Measurements from ENCODE around the gene EDDM13. TPM values are rescaled to one million over a fixed set of nuclear protein-coding genes. Genes with fewer than 3 reads are reported as not detected.
A peak's percentile ranks its signal among the peaks of the same experiment; 100 is the strongest.

Gene EDDM13
- total and polyA plus RNA-seq, 2 of the 8 experiments (the other 6 are each of a cell fraction or from before 2014, with no cell fraction given) = not detected

DNA sequence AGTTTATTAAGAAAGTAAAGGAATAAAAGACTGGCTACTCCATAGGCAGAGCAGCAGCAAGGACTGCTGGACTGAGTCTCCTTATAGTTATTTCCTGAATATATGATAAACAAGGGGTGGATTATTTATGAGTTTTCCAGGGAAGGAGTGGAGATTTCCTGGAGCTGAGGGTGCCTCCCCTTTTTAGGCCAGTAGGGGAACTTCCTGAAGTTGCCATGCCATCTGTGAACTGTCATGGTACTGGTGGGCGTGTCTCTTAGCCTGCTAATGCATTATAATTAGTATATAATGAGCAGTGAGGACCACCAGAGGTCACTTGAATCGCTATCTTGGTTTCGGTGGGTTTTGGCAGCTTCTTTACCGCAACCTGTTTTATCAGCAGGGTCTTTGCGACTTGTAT is 28.6 kb downstream of the EDDM13 start:
- no peaks in the 10 kb centered on the region for H3K79me1 ChIP-seq (ENCODE audit: low read depth, low read length)
- no peak overlapping the region for H3K9ac ChIP-seq (replicated peaks in 1 of 4; ENCODE audit: extremely low read depth in 1 of 4, low read depth in 3 of 4, low read length in 3 of 4)
- H2AFZ ChIP-seq (ENCODE audit: low read length) = no peak overlapping the region
- TF ChIP-seq SIN3A (conservative IDR thresholded peaks at IDR 0.05 in 1 of 2, IDR thresholded peaks at IDR 0.05 in 1 of 2; ENCODE audit: low read depth in 1 of 2, low read length in 2 of 2) (peak; percentile 13 to 52; a peak in 1 of 4 replicates), GABPA (IDR thresholded peaks at IDR 0.05; ENCODE audit: borderline replicate concordance, insufficient read depth, low read length) (no peak)
- TF ChIP-seq, protein P1, sequence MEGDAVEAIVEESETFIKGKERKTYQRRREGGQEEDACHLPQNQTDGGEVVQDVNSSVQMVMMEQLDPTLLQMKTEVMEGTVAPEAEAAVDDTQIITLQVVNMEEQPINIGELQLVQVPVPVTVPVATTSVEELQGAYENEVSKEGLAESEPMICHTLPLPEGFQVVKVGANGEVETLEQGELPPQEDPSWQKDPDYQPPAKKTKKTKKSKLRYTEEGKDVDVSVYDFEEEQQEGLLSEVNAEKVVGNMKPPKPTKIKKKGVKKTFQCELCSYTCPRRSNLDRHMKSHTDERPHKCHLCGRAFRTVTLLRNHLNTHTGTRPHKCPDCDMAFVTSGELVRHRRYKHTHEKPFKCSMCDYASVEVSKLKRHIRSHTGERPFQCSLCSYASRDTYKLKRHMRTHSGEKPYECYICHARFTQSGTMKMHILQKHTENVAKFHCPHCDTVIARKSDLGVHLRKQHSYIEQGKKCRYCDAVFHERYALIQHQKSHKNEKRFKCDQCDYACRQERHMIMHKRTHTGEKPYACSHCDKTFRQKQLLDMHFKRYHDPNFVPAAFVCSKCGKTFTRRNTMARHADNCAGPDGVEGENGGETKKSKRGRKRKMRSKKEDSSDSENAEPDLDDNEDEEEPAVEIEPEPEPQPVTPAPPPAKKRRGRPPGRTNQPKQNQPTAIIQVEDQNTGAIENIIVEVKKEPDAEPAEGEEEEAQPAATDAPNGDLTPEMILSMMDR (IDR thresholded peaks at IDR 0.05; ENCODE audit: control extremely low read depth in 1 of 3, insufficient read depth in 1 of 3, low read depth in 1 of 3, low read length in 3 of 3) = peak in 1 of 3 experiments; percentile 31; a peak in 1 of 4 replicates
- H3K18ac ChIP-seq (ENCODE audit: extremely low read depth, low read length) = no peak overlapping the region
- H3K23ac ChIP-seq (ENCODE audit: insufficient read length) = no peak overlapping the region
- no peaks in the 10 kb centered on the region for H3K27me3 ChIP-seq (replicated peaks in 1 of 4; ENCODE audit: control insufficient read depth in 3 of 4, extremely low read depth in 1 of 4, insufficient read depth in 3 of 4, low read length in 3 of 4)
- no peak overlapping the region for H2BK120ac ChIP-seq (replicated peaks; ENCODE audit: low read depth, low read length)
- H3K9me3 ChIP-seq (ENCODE audit: insufficient read depth in 2 of 2, low read depth in 1 of 2, low read length in 1 of 2) = no peaks in the 10 kb centered on the region
- CTCF ChIA-PET (ENCODE audit: partially characterized antibody) = interaction anchor here (0.7 to 2.0 kb wide), 5 partner anchors 9 to 146 kb away, joined by 3 to 14 read pairs (median 5); no protein-coding TSS in a partner anchor
- no peak overlapping the region for H3K56ac ChIP-seq (replicated peaks; ENCODE audit: insufficient read length, low read depth, low read length)
- no peak overlapping the region for H2BK12ac ChIP-seq (ENCODE audit: low read depth, low read length)
- H2BK20ac ChIP-seq (ENCODE audit: low read length) = no peak overlapping the region
- peaks cover 0 to 2% of the 10 kb centered on the region in 2 experiments for H4K20me1 ChIP-seq (replicated peaks in 1 of 2; ENCODE audit: control insufficient read depth in 1 of 2, insufficient read depth in 2 of 2, low read length in 2 of 2)
- H3K36me3 ChIP-seq (ENCODE audit: control insufficient read depth in 2 of 4, insufficient read depth in 4 of 4, low read length in 3 of 4) = no peaks in the 10 kb centered on the region
- H3K14ac ChIP-seq (ENCODE audit: insufficient read length) = no peak overlapping the region
- FAIRE-seq (no peak), DNase-seq (ENCODE audit: low read depth in 1 of 2, low spot score in 2 of 2) (no peak)
- H2BK5ac ChIP-seq (ENCODE audit: low read depth, low read length) = no peak overlapping the region
- no peaks in the 10 kb centered on the region for H3K23me2 ChIP-seq (ENCODE audit: low read depth, low read length)
- no peak overlapping the region for H3K27ac ChIP-seq (ENCODE audit: low read depth, low read length)
- H3K4me1 ChIP-seq (replicated peaks in 1 of 4; ENCODE audit: control insufficient read depth in 3 of 4, insufficient read depth in 4 of 4, low read length in 3 of 4) = no peaks in the 10 kb centered on the region
- no peak overlapping the region for H2BK15ac ChIP-seq (ENCODE audit: low read length)
- H3K4ac ChIP-seq (replicated peaks; ENCODE audit: insufficient read length, low read depth, low read length) = no peak overlapping the region
- H2AK5ac ChIP-seq (ENCODE audit: low read depth, low read length) = no peak overlapping the region
- 82% methylated on average over 5 of the region's 5 CpGs; no CpG with 5 or more reads in 1 of the 2 experiments for WGBS, 2 experiments (ENCODE audit: extremely low coverage in 1 of 2, insufficient coverage in 1 of 2, insufficient read length in 1 of 2, insufficient replicate concordance in 2 of 2, low coverage in 1 of 2, low lambda C conversion rate in 2 of 2, missing lambda C conversion rate in 1 of 2)
- H4K8ac ChIP-seq (ENCODE audit: extremely low read depth, insufficient read depth, low read length) = no peak overlapping the region
- POLR2A ChIA-PET (ENCODE audit: partially characterized antibody) = no interaction called here
- no peak overlapping the region for H4K5ac ChIP-seq (ENCODE audit: insufficient read length, low read depth, low read length)
- no peak overlapping the region for H3K4me2 ChIP-seq (ENCODE audit: insufficient read depth in 1 of 2, low read depth in 2 of 2, low read length in 2 of 2)
- no peak overlapping the region for H4K91ac ChIP-seq (replicated peaks; ENCODE audit: insufficient read length, low read length)
- no peak overlapping the region for H3K4me3 ChIP-seq (ENCODE audit: extremely low read depth in 1 of 4, insufficient read depth in 2 of 4, low read depth in 3 of 4, low read length in 4 of 4)
- H3K79me2 ChIP-seq (ENCODE audit: control insufficient read depth in 1 of 2, insufficient read depth in 2 of 2, low read length in 2 of 2) = no peaks in the 10 kb centered on the region
